GM18867 (cell line): ENCODE results near the gene HNRNPCL2.
"Not testable (repeated sequence)": the region's sequence is repeated elsewhere in the genome, so short reads cannot be mapped to it uniquely, and the experiment has no call there.

Source experiments
- ATAC-seq: cut with Tn5 transposase; IDR thresholded peaks from one replicate; pipeline ENCODE4 v1.9.1; 2021; ENCODE audit warnings: mild to moderate bottlenecking, moderate library complexity; ENCODE audit not compliant: unreplicated experiment

HNRNPCL2 gene

GRCh38 chr1:13116754-13117153 is at the start of gene HNRNPCL2:
TSS of gene HNRNPCL2 (minus strand) at chr1:13116854. CDS start at chr1:13116400, 454 bp downstream.
- not testable (repeated sequence) for ATAC-seq

- not testable (repeated sequence) for ATAC-seq
These were observed 48.9 kb upstream of the HNRNPCL2 start, which contains the start of gene HNRNPCL4 for GRCh38 chr1:13165531-13165930. TSS of gene HNRNPCL4 (minus strand) at chr1:13165631. CDS start at chr1:13165467, 164 bp downstream.

GRCh38 chr1:13155909-13156308 is 39.3 kb upstream of the HNRNPCL2 start, which contains the start of gene PRAMEF26:
TSS of gene PRAMEF26 (minus strand) at chr1:13156009. CDS start at chr1:13153095, 2,914 bp downstream.
- not testable (repeated sequence) for ATAC-seq

- not testable (repeated sequence) for ATAC-seq
These were observed 46.2 kb downstream of the HNRNPCL2 start, which contains the start of gene PRAMEF25 for GRCh38 chr1:13070474-13070873. TSS of gene PRAMEF25 (plus strand) at chr1:13070774. CDS start at chr1:13073694, 2,920 bp downstream.
